HG02943 (cell line): ENCODE measurements around the gene PHF13.

ENCODE experiments used
- ATAC-seq: cut with Tn5 transposase; IDR thresholded peaks from one replicate; pipeline ENCODE4 v1.9.1; 2021; ENCODE audit warnings: mild to moderate bottlenecking, low read depth, moderate library complexity; ENCODE audit not compliant: unreplicated experiment

PHF13 gene

GRCh38 chr1:6601049-6601922 lies 12.2 kb upstream of the PHF13 start:
- no peak for ATAC-seq

DNA sequence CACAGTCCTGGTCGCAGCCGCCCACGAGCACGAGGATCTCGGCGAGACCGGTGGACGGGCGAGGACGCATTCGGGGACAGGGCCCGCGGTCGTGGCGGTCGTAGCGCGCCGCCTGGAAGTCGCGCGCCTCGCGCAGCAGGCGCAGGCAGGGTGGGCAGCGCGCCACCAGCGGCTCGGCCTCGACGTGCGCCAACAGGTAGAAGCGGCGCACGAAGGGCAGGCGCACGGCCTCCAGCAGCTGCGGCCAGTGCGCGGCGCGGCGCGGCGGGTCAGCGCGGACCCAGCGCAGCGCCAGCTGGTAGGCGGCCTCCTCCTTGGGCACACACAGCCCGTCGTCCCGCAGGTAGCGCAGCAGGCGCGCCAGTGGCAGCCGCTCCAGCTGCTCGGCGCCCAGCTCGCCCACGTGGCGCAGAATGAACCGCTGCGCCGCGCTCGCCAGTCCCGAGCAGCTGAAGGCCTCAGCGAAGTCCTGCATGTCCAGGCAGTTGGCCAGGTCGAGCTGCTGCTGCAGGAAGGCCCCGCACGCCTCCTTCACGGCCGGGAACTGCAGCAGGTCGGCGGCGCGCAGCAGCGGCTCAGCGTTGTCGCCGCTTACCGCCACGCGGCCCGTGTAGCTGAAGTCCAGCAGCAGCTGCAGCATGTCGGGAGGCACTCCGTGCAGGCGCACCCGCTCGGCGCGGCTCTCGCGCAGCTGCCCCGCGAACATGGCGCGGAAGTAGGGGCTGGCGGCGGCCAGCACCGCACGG lies 11.4 kb upstream of the PHF13 start:
- ATAC-seq, result no peak

GRCh38 chr1:6602669-6603237 lies 10.8 kb upstream of the PHF13 start, which contains the start of gene KLHL21:
Gene KLHL21, minus strand, starts transcription at chr1:6602869. Its CDS starts 52 bp downstream, at chr1:6602817.
- peak; percentile 44 for ATAC-seq

DNA sequence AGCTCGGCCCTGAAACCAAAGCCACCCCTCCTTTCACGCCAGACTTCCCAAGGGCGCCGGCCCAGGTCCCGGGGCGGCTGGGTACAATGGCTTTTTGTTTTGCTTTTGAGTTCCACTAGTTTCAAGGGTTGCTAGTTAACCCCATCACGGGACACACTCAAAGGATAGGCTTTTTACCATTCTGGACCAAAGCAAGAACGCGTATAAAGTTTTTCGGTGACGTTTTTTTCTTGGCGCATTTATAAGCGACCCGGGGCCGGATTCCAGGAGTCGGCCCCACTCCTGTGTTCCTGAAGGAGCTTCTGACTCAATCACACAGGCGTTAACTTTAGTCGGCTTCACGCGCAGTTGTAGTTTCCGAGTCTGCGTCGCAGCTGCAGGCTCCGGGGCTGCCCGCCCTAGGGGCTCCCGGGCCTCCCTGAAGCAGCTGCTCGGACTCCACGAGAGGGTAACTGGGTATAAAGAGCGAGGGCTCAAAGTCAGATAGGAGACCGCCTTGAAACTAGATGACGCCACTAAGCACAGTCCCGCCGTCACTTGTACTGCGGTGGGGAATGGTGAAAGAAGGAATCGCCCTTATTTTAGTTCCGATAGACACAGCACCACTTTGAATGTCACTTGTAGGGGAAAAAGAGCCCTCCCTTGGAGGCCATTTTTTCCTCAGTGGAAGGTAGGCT lies 10.2 kb upstream of the PHF13 start:
- ATAC-seq, result no peak

- ATAC-seq, result no peak
Observed at GRCh38 chr1:6603915-6604558, 9.5 kb upstream of the PHF13 start.

DNA sequence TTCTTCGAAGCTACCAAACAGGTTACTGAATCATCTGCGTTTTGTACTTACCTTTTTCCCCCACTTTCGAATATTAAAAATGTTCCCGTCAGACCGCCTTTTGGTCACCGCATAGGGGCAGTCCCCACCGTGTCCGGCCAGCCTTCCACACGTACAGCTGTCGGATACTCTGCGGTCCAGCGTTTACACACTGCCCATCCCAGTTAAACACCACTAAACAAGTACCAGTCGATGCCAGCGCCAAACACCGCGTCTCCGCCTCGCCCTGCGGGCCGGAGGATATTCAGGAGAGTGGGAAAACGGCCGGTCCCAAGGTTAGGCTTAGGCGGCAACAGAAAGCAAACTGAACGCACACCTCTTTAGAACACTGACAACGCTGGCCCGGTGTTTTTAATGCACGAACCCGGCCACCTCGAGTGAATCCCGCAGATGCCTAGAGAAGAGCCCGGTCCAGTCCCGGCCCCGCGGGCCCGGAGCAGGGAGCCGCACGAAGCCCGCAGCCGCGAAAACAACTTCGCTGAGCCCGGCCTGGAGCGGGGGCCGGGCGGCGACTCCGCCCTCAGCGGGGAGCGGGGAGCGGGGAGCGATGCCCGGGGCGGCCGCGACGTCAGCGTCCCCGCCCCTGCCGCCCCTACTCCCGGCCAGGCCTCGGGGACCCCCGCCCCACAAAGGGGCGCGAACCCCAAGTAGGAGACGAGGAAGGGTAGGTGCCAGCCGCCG lies 730 bp upstream of the PHF13 start:
- no peak for ATAC-seq

- no peak for ATAC-seq
Observed at GRCh38 chr1:6614019-6614928, 743 bp downstream of the PHF13 start.

GRCh38 chr1:6614929-6615785 lies 1.6 kb downstream of the PHF13 start:
- no peak for ATAC-seq

DNA sequence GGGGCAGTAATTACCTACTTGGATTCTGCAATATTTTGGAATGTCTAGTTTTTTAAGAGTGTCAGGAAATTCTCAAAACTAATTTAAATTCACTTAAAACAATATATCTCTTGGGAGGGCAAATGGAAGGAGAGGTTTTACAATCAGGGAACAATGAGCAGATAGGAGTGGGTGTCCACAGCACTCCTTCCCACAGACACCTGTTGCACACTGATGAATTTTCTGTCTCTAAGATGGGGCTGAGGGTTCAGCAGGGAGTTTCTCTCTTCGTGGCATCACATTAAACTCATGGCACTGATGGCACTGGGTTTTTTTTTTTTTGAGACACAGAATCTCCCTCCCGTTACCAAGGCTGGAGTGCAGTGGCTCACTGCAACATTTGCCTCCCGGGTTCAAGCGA lies 5.5 kb downstream of the PHF13 start:
- ATAC-seq, result no peak

DNA sequence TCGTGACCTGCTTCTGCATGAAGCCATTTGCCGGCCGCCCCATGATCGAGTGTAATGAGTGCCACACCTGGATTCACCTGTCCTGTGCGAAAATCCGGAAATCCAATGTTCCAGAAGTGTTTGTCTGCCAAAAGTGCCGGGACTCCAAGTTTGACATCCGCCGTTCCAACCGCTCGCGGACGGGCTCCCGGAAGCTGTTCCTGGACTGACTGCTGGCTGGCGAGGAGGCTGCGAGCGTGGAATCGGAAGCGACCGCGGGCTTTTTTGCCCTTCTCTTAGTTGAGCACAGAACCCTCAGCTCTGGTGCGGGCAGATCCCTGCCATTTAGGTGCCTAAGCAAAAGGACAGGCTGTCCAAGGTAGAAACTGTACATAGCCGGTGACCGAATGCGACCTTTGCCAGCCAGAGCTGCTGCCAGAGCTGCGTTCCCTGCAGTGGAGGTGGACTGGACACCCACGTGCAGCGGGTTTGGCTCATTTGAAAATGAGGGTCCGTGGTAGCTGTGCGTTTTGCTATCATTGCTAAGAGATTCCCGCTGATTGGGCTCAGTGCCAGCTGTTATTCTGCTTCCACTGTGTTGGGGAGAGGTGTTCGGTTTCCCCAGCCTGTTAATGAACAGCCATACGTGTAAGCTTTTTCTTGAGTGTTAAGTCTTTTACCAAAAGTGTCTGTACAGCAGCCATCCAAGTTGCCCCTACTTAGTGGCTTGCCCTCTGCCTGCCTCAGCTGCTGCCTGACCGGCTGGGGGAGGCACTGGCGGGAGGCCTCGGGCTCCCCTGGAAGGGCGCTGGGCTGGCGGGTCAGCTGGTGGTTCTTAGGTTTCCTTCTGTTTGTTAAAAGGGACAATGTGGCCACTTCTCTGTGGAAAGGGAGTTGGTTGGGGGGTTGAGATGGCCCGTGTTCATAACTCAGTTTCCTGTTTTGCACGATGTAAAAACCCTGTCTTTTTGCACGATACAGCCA lies 8.2 kb downstream of the PHF13 start:
- no peak for ATAC-seq

- ATAC-seq, result no peak
Observed at GRCh38 chr1:6622396-6623152, 9.0 kb downstream of the PHF13 start.

DNA sequence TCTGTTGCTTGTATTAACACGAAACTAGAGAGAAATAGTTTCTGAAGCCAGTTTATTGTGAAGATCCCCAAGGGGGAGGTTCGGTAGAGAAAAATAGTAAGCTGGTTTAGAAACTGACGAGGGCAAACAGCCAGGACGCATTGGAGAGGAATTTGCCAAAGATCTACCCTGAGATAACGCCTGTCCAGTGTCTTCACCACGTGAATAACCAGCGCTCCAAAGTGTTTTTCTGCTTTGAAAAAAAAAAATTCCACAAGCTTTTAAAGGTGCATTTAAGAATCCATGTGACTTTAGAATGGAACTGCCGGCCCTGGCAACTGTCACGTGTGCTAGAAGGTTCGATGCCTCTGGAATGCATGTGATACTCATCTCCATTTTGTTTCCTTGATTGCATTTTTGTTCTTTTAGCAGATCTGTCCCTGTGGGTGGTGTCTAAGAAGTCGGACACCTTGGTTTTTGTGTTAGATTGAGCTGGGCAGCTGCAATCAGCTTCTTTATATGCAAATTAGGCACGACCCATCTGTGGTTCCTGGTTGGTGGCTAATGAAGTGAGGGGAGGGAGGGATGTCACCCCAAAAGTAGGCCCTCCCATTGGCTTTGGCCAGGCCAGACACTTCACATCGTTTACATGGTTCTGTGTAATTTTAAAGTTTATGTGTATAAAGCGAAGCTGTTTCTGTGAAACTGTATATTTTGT lies 9.9 kb downstream of the PHF13 start:
- ATAC-seq, result no peak

- peak; percentile 82 for ATAC-seq
Observed at GRCh38 chr1:6624710-6625583, 11.4 kb downstream of the PHF13 start, which contains the start of gene THAP3. Gene THAP3, plus strand, starts transcription at chr1:6624868. Its CDS starts 351 bp downstream, at chr1:6625219.

DNA sequence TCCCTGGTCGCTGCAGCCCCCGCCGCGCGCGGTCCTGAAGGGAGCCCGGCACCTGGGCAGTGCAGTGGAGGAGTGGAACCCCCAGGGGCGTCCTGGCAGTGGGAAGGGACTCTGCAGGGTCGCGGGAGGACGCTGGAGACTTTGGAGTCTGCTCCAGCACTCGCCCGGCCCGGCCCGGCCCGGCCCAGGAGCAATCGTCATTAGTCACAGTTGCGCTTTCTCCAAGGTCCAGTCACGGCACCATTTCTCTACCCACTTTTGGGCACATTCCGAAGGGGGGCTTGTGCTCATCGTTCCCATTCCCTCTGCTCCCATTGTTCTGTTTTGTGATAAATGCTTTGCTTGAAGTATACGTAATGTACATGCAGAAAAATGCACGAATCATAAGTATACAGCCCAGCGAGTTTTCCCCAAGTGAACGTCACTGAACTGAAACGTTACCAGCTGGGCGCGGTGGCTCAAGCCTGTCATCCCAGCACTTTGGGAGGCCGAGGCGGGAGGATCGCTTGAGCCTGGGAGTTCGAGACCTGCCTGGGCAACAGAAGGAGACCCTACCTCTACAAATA lies 12.1 kb downstream of the PHF13 start:
- no peak for ATAC-seq
